Measurements from ENCODE around the gene ZNF511.

The ZNF511 gene

GRCh38 chr10:133339708-133340380 is 31.1 kb downstream of the ZNF511 start:
- Histone ChIP-seq H3K4me2 (ENCODE audit: low read depth, low read length) (no peak overlapping the region), H3K9me2 (replicated peaks; ENCODE audit: insufficient read depth, low read length) (no peaks in the 10 kb centered on the region), H3K27ac (ENCODE audit: low read length) (no peak overlapping the region), H3K36me3 (replicated peaks; ENCODE audit: insufficient read depth, low read length) (no peaks in the 10 kb centered on the region), H3K4me1 (ENCODE audit: low read length) (no peaks in the 10 kb centered on the region), H3K9me3 (replicated peaks; ENCODE audit: insufficient read depth, low read length) (no peaks in the 10 kb centered on the region), H3F3A (ENCODE audit: insufficient read depth, low read length) (no peaks in the 10 kb centered on the region), H3K9ac (ENCODE audit: low read length) (no peak overlapping the region), H2AFZ (ENCODE audit: low read length) (no peak overlapping the region), H4K20me1 (ENCODE audit: insufficient read depth, low read length) (no peaks in the 10 kb centered on the region), H3K4me3 (ENCODE audit: low read length) (no peak overlapping the region), H3K27me3 (replicated peaks; ENCODE audit: insufficient read depth, low read length) (peaks cover 56% of the 10 kb centered on the region), H3K79me2 (ENCODE audit: low read length) (no peaks in the 10 kb centered on the region)
- no peak for DNase-seq
- TF ChIP-seq EZH2phosphoT487 (IDR thresholded peaks at IDR 0.05; ENCODE audit: low read length) (no peak), EZH2 (optimal IDR thresholded peaks at IDR 0.05; ENCODE audit: low read depth, low read length) (no peak), CTCF (IDR thresholded peaks at IDR 0.05; ENCODE audit: low read length) (no peak)

- Histone ChIP-seq H3K79me2 (ENCODE audit: low read length) (no peaks in the 10 kb centered on the region), H3K27ac (ENCODE audit: low read length) (no peak overlapping the region), H4K20me1 (ENCODE audit: insufficient read depth, low read length) (no peaks in the 10 kb centered on the region), H3K4me1 (ENCODE audit: low read length) (no peaks in the 10 kb centered on the region), H3K9me3 (replicated peaks; ENCODE audit: insufficient read depth, low read length) (no peaks in the 10 kb centered on the region), H3K4me2 (ENCODE audit: low read depth, low read length) (no peak overlapping the region), H3K4me3 (ENCODE audit: low read length) (no peak overlapping the region), H3K36me3 (replicated peaks; ENCODE audit: insufficient read depth, low read length) (no peaks in the 10 kb centered on the region), H3K9me2 (replicated peaks; ENCODE audit: insufficient read depth, low read length) (no peaks in the 10 kb centered on the region), H3F3A (ENCODE audit: insufficient read depth, low read length) (no peaks in the 10 kb centered on the region), H3K27me3 (replicated peaks; ENCODE audit: insufficient read depth, low read length) (peaks cover 61% of the 10 kb centered on the region), H3K9ac (ENCODE audit: low read length) (no peak overlapping the region), H2AFZ (ENCODE audit: low read length) (no peak overlapping the region)
- TF ChIP-seq EZH2phosphoT487 (IDR thresholded peaks at IDR 0.05; ENCODE audit: low read length) (no peak), CTCF (IDR thresholded peaks at IDR 0.05; ENCODE audit: low read length) (no peak), EZH2 (optimal IDR thresholded peaks at IDR 0.05; ENCODE audit: low read depth, low read length) (no peak)
- DNase-seq: no peak
Measured at GRCh38 chr10:133341983-133342382, 33.3 kb downstream of the ZNF511 start.

GRCh38 chr10:133342942-133343341 is 34.2 kb downstream of the ZNF511 start:
- no peak for TF ChIP-seq EZH2 (optimal IDR thresholded peaks at IDR 0.05; ENCODE audit: low read depth, low read length)
- H4K20me1 ChIP-seq (ENCODE audit: insufficient read depth, low read length): no peaks in the 10 kb centered on the region
- no peaks in the 10 kb centered on the region for H3K4me1 ChIP-seq (ENCODE audit: low read length)
- no peak overlapping the region for H3K4me3 ChIP-seq (ENCODE audit: low read length)
- H2AFZ ChIP-seq (ENCODE audit: low read length): no peak overlapping the region
- no peak overlapping the region for H3K9ac ChIP-seq (ENCODE audit: low read length)
- no peak overlapping the region for H3K27ac ChIP-seq (ENCODE audit: low read length)
- no peak for DNase-seq
- no peaks in the 10 kb centered on the region for H3K36me3 ChIP-seq (replicated peaks; ENCODE audit: insufficient read depth, low read length)
- no peaks in the 10 kb centered on the region for H3K9me2 ChIP-seq (replicated peaks; ENCODE audit: insufficient read depth, low read length)
- peaks cover 61% of the 10 kb centered on the region for H3K27me3 ChIP-seq (replicated peaks; ENCODE audit: insufficient read depth, low read length)
- H3K79me2 ChIP-seq (ENCODE audit: low read length): no peaks in the 10 kb centered on the region
- H3F3A ChIP-seq (ENCODE audit: insufficient read depth, low read length): no peaks in the 10 kb centered on the region
- no peak overlapping the region for H3K4me2 ChIP-seq (ENCODE audit: low read depth, low read length)
- H3K9me3 ChIP-seq (replicated peaks; ENCODE audit: insufficient read depth, low read length): no peaks in the 10 kb centered on the region

GRCh38 chr10:133343558-133343957 is 34.8 kb downstream of the ZNF511 start:
- H2AFZ ChIP-seq (ENCODE audit: low read length): no peak overlapping the region
- DNase-seq: no peak
- H3K36me3 ChIP-seq (replicated peaks; ENCODE audit: insufficient read depth, low read length): no peaks in the 10 kb centered on the region
- H3K9ac ChIP-seq (ENCODE audit: low read length): no peak overlapping the region
- H3K27ac ChIP-seq (ENCODE audit: low read length): no peak overlapping the region
- H3K27me3 ChIP-seq (replicated peaks; ENCODE audit: insufficient read depth, low read length): peaks cover 61% of the 10 kb centered on the region
- H3K4me2 ChIP-seq (ENCODE audit: low read depth, low read length): no peak overlapping the region
- no peaks in the 10 kb centered on the region for H4K20me1 ChIP-seq (ENCODE audit: insufficient read depth, low read length)
- no peak overlapping the region for H3K4me3 ChIP-seq (ENCODE audit: low read length)
- H3K9me2 ChIP-seq (replicated peaks; ENCODE audit: insufficient read depth, low read length): no peaks in the 10 kb centered on the region
- H3K4me1 ChIP-seq (ENCODE audit: low read length): no peaks in the 10 kb centered on the region
- H3F3A ChIP-seq (ENCODE audit: insufficient read depth, low read length): no peaks in the 10 kb centered on the region
- no peaks in the 10 kb centered on the region for H3K9me3 ChIP-seq (replicated peaks; ENCODE audit: insufficient read depth, low read length)
- H3K79me2 ChIP-seq (ENCODE audit: low read length): no peaks in the 10 kb centered on the region
- TF ChIP-seq EZH2phosphoT487 (IDR thresholded peaks at IDR 0.05; ENCODE audit: low read length) (no peak), EZH2 (optimal IDR thresholded peaks at IDR 0.05; ENCODE audit: low read depth, low read length) (no peak), CTCF (IDR thresholded peaks at IDR 0.05; ENCODE audit: low read length) (no peak)
